Ascending aorta (tissue), 2 donors: ENCODE data around the gene RIBC2. TPM values are rescaled to one million over a fixed set of nuclear protein-coding genes. Genes with fewer than 3 reads are reported as not detected.
"Not testable (repeated sequence)": the region's sequence is repeated elsewhere in the genome, so short reads cannot be mapped to it uniquely, and the experiment has no call there.

Experiments
- DNase-seq, 2 donors: peaks; one replicate each; pipeline ENCODE4 v3.0.0-alpha.2; 2019; ENCODE audit warnings: low spot score in 2 of 2
- H3K27ac ChIP-seq, 2 donors: fragments of 200-600 bp; sonication (generic); one replicate each; pipeline ENCODE4 v1.5.1; 2016 to 2017; ENCODE audit warnings: mild to moderate bottlenecking in 1 of 2
- H3K27me3 ChIP-seq: fragments of 200-600 bp; sonication (generic); one replicate; pipeline ENCODE4 v1.5.1; 2017
- H3K36me3 ChIP-seq, 2 donors: fragments of 200-600 bp; sonication (generic); one replicate each; pipeline ENCODE4 v1.5.1; 2016
- H3K4me1 ChIP-seq, 2 donors: fragments of 200-600 bp; sonication (generic); one replicate each; pipeline ENCODE4 v1.5.1; 2016 to 2017; ENCODE audit warnings: mild to moderate bottlenecking in 1 of 2
- H3K4me3 ChIP-seq, 2 donors: fragments of 200-600 bp; sonication (generic); one replicate each; pipeline ENCODE4 v1.5.1; 2016 to 2017; ENCODE audit warnings: mild to moderate bottlenecking in 1 of 2
- H3K9me3 ChIP-seq, 2 donors: fragments of 200-600 bp; sonication (generic); one replicate each; pipeline ENCODE4 v1.5.1; 2016
- CTCF ChIP-seq, 3 experiments: fragments of 200-600 bp in 2 of 3; fragments of 450-650 bp in 1 of 3; sonication (generic) in 2 of 3; IDR thresholded peaks; one replicate each; pipeline ENCODE4 v1.5.1; 2016 to 2019; ENCODE audit warnings: antibody characterized with exemption in 3 of 3, mild to moderate bottlenecking in 1 of 3, moderate library complexity in 1 of 3
- intact Hi-C: fragments of 100-400 bp; cut with DNase I; formaldehyde crosslinking; loops from one replicate; pipeline ENCODE4 v1.15.1; 2023
- total RNA-seq: library from RNA; depleted of rRNA; stranded (reverse); fragments of >200 nt; gene quantifications from one replicate; pipeline ENCODE4 v1.1.0, GENCODE V29; 2016

Gene RIBC2
- total RNA-seq, 1 donor from 2014 or later, result not detected

- intact Hi-C loops, result no loop called here
- H3K4me3 ChIP-seq, result no peak overlapping the region
- H3K27me3 ChIP-seq, result no peaks in the 10 kb centered on the region
- TF ChIP-seq CTCF (IDR thresholded peaks at IDR 0.05), result no peak
- no peak overlapping the region for H3K27ac ChIP-seq
- peaks cover 6 to 20% of the 10 kb centered on the region in 2 donors for H3K4me1 ChIP-seq
- H3K36me3 ChIP-seq, result no peaks in the 10 kb centered on the region
- no peaks in the 10 kb centered on the region for H3K9me3 ChIP-seq
- DNase-seq, result no peak
These were observed 32.7 kb downstream of the RIBC2 start for GRCh38 chr22:45446216-45446615.

GRCh38 chr22:45447596-45447995, 34.1 kb downstream of the RIBC2 start:
- intact Hi-C loops, H3K9me3 ChIP-seq, H3K36me3 ChIP-seq, H3K27ac ChIP-seq, H3K27me3 ChIP-seq, DNase-seq, H3K4me3 ChIP-seq: not testable (repeated sequence)
- peaks cover 11 to 28% of the 10 kb centered on the region in 2 donors for H3K4me1 ChIP-seq

- H3K36me3 ChIP-seq, result no peaks in the 10 kb centered on the region
- no peaks in the 10 kb centered on the region for H3K27me3 ChIP-seq
- intact Hi-C loops, result no loop called here
- DNase-seq, result peak in 1 of 2 donors; percentile 78
- peak overlapping the region in 1 of 2 donors; percentile 1 for H3K27ac ChIP-seq
- TF ChIP-seq CTCF (IDR thresholded peaks at IDR 0.05), result no peak
- no peaks in the 10 kb centered on the region for H3K9me3 ChIP-seq
- peaks cover 11 to 28% of the 10 kb centered on the region in 2 donors for H3K4me1 ChIP-seq
- no peak overlapping the region for H3K4me3 ChIP-seq
These were observed 34.9 kb downstream of the RIBC2 start for GRCh38 chr22:45448431-45448830.

- H3K27ac ChIP-seq, result peak overlapping the region in 1 of 2 donors; percentile 64
- H3K36me3 ChIP-seq, H3K27me3 ChIP-seq, H3K4me3 ChIP-seq, intact Hi-C loops, H3K9me3 ChIP-seq, DNase-seq: not testable (repeated sequence)
- peaks cover 11 to 28% of the 10 kb centered on the region in 2 donors for H3K4me1 ChIP-seq
These were observed 35.9 kb downstream of the RIBC2 start for GRCh38 chr22:45449442-45449841.

- no peaks in the 10 kb centered on the region for H3K9me3 ChIP-seq
- H3K27me3 ChIP-seq, result no peaks in the 10 kb centered on the region
- peak overlapping the region; percentile 64 to 69 for H3K27ac ChIP-seq
- peaks cover 11 to 28% of the 10 kb centered on the region in 2 donors for H3K4me1 ChIP-seq
- DNase-seq, result no peak
- H3K36me3 ChIP-seq, result no peaks in the 10 kb centered on the region
- intact Hi-C loops, result no loop called here
- no peak for TF ChIP-seq CTCF (IDR thresholded peaks at IDR 0.05)
- no peak overlapping the region for H3K4me3 ChIP-seq
These were observed 36.8 kb downstream of the RIBC2 start for GRCh38 chr22:45450101-45450785.

- TF ChIP-seq CTCF (IDR thresholded peaks at IDR 0.05), result no peak
- H3K4me1 ChIP-seq, result peaks cover 11 to 28% of the 10 kb centered on the region in 2 donors
- DNase-seq, result peak in 1 of 2 donors; percentile 76
These were observed 37.6 kb downstream of the RIBC2 start for GRCh38 chr22:45450921-45451651.

More at GRCh38 chr22:45450921-45451651, 37.6 kb downstream of the RIBC2 start:
- Histone ChIP-seq H3K4me3 (no peak overlapping the region), H3K9me3 (no peaks in the 10 kb centered on the region), H3K36me3 (no peaks in the 10 kb centered on the region), H3K27ac (peak overlapping the region; percentile 64 to 69), H3K27me3 (no peaks in the 10 kb centered on the region)
- intact Hi-C loops, result no loop called here
